ENCODE data around the gene PGAP1. TPM values are rescaled to one million over a fixed set of nuclear protein-coding genes. Genes with fewer than 3 reads are reported as not detected.
A peak's percentile ranks its signal among the peaks of the same experiment; 100 is the strongest.

Gene PGAP1
- total RNA-seq, 5 donors from 2014 or later (not counting 1 experiment from before 2014, with no cell fraction given): 10.8 to 17.4 (median 13.9) TPM

DNA sequence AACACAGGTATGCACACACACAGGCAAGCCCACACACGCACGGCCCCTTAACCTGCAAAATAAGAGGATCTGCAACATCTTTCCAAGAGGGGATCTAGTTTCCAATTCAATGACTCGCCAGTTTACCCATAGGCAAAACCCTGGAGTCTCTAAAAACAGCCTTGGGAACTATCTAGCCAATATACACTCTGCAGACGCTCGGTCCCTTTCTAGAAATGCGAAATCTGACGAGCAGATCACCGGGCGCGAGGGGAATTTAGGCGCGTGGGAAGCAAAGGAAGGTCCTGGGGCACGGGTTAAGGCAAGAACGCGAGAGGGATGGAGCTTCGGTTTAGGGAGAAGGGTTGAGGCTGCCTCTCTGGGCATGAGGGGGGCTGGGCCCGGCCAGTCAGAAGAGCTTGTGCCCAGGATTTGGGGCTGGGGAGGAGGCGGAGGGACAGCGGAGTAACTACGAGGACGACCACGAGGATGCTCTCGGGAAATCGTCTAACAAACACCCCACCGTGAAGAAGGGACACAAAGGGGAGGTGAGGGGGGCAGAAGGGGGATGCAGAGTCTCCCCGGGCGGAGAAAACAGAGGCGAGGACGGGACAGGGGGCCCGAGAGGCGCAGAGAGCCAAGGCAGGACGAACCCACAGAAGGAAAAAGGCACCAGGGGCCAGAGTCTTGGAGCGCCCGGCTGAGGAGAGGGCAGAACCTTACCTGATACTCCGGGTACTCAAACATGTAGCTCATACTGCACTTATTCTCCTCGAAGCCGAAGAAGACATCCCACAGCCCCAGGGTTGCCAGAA is 542 bp downstream of the PGAP1 start:
- Histone ChIP-seq H3K36me3 (ENCODE audit: control insufficient read depth in 2 of 2, extremely low read depth in 1 of 2, insufficient read depth in 1 of 2, low read length in 1 of 2) (no peaks in the 10 kb centered on the region), H3K4me3 (ENCODE audit: control insufficient read depth in 1 of 2, extremely low read depth in 1 of 2, low read length in 1 of 2) (peak overlapping the region; percentile 97 to 98), H3K27me3 (replicated peaks in 1 of 2; ENCODE audit: control insufficient read depth in 2 of 2, extremely low read depth in 1 of 2, insufficient read depth in 2 of 2, low read length in 1 of 2) (no peaks in the 10 kb centered on the region), H3K4me1 (ENCODE audit: control insufficient read depth in 1 of 2, extremely low read depth in 1 of 2, insufficient read depth in 2 of 2, low read length in 2 of 2) (peaks cover 14 to 18% of the 10 kb centered on the region in 2 experiments), H3K9me3 (no peaks in the 10 kb centered on the region), H3K27ac (ENCODE audit: low read length) (peak overlapping the region; percentile 20)
- no peaks in the 10 kb centered on the region for H3K36me3 Mint-ChIP-seq
- POLR2A ChIA-PET: interaction anchor here (0.6 to 0.8 kb wide), 3 partner anchors 62 to 829 kb away, joined by 3 to 6 read pairs (median 4); no protein-coding TSS in a partner anchor
- no peaks in the 10 kb centered on the region for H3K9me3 Mint-ChIP-seq
- CTCF ChIA-PET: no interaction called here
- H3K4me3 Mint-ChIP-seq: peak overlapping the region; percentile 96 to 100 (median 96)
- peak; percentile 16 to 45 (median 34) for ATAC-seq (replicated peaks in 1 of 4)
- peaks cover 43 to 55% (median 50%) of the 10 kb centered on the region in 3 donors for H3K4me1 Mint-ChIP-seq
- under 1% methylated on average over 23 of the region's 37 CpGs for WGBS (ENCODE audit: insufficient coverage)
- peak in 9 of 35 experiments; percentile 6 to 36 (median 8) for DNase-seq
- H3K27ac Mint-ChIP-seq: peak overlapping the region; percentile 89 to 91
- no peaks in the 10 kb centered on the region for H3K27me3 Mint-ChIP-seq

GRCh38 chr2:196925051-196925767 is 1.3 kb downstream of the PGAP1 start:
- WGBS (ENCODE audit: insufficient coverage): 20% methylated on average over 1 of the region's 11 CpGs

DNA sequence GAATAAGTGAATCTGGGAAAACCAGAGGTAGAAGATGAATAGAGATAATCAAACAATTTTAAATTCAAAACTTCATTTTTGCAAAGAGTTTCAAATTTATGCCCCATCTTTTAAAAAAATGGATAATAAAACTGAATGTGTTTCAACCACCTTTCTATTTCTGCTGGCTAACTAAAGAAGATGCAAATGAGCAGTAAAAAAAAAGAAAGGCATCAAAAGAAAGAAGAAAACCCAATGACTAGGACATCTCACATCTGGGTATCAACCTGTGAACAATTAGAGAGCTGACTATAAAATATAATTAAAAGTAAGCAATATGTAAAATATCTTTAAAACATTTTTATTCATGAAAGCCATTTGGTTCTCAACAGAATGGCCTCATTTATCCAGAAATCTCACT is 2.5 kb downstream of the PGAP1 start:
- peaks cover 52 to 67% (median 59%) of the 10 kb centered on the region in 3 donors for H3K4me1 Mint-ChIP-seq
- H3K4me3 ChIP-seq (ENCODE audit: control insufficient read depth in 1 of 2, extremely low read depth in 1 of 2, low read length in 1 of 2): no peak overlapping the region
- ATAC-seq (replicated peaks in 1 of 4) (no peak), DNase-seq (no peak)
- H3K36me3 ChIP-seq (ENCODE audit: control insufficient read depth in 2 of 2, extremely low read depth in 1 of 2, insufficient read depth in 1 of 2, low read length in 1 of 2): no peaks in the 10 kb centered on the region
- H3K27me3 Mint-ChIP-seq: no peaks in the 10 kb centered on the region
- H3K9me3 Mint-ChIP-seq: no peaks in the 10 kb centered on the region
- POLR2A ChIA-PET: no interaction called here
- H3K27ac ChIP-seq (ENCODE audit: low read length): no peak overlapping the region
- H3K27ac Mint-ChIP-seq: no peak overlapping the region
- peak overlapping the region; percentile 48 to 100 (median 96) for H3K4me3 Mint-ChIP-seq
- peaks cover 14 to 18% of the 10 kb centered on the region in 2 experiments for H3K4me1 ChIP-seq (ENCODE audit: control insufficient read depth in 1 of 2, extremely low read depth in 1 of 2, insufficient read depth in 2 of 2, low read length in 2 of 2)
- H3K9me3 ChIP-seq: no peaks in the 10 kb centered on the region
- no peaks in the 10 kb centered on the region for H3K27me3 ChIP-seq (replicated peaks in 1 of 2; ENCODE audit: control insufficient read depth in 2 of 2, extremely low read depth in 1 of 2, insufficient read depth in 2 of 2, low read length in 1 of 2)
- peaks cover 6% of the 10 kb centered on the region for H3K36me3 Mint-ChIP-seq
- CTCF ChIA-PET: interaction anchor here in 1 of 2 donors (0.6 to 1.2 kb wide), 2 partner anchors 81 to 1390 kb away, joined by 3 read pairs; no protein-coding TSS in a partner anchor

More at GRCh38 chr2:196925051-196925767, 1.3 kb downstream of the PGAP1 start:
- no peaks in the 10 kb centered on the region for H3K27me3 Mint-ChIP-seq
- H3K4me1 Mint-ChIP-seq: peaks cover 47 to 60% (median 54%) of the 10 kb centered on the region in 3 donors
- no peak for DNase-seq
- Histone ChIP-seq H3K9me3 (no peaks in the 10 kb centered on the region), H3K4me3 (ENCODE audit: control insufficient read depth in 1 of 2, extremely low read depth in 1 of 2, low read length in 1 of 2) (peak overlapping the region; percentile 97 to 98), H3K4me1 (ENCODE audit: control insufficient read depth in 1 of 2, extremely low read depth in 1 of 2, insufficient read depth in 2 of 2, low read length in 2 of 2) (peaks cover 14 to 18% of the 10 kb centered on the region in 2 experiments), H3K27ac (ENCODE audit: low read length) (no peak overlapping the region), H3K36me3 (ENCODE audit: control insufficient read depth in 2 of 2, extremely low read depth in 1 of 2, insufficient read depth in 1 of 2, low read length in 1 of 2) (no peaks in the 10 kb centered on the region), H3K27me3 (replicated peaks in 1 of 2; ENCODE audit: control insufficient read depth in 2 of 2, extremely low read depth in 1 of 2, insufficient read depth in 2 of 2, low read length in 1 of 2) (no peaks in the 10 kb centered on the region)
- ChIA-PET POLR2A (interaction anchor here in 1 of 2 donors (0.5 kb wide), 1 partner anchor 14 kb away, joined by 5 read pairs; no protein-coding TSS in a partner anchor), CTCF (interaction anchor here in 1 of 2 donors (0.6 kb wide), 1 partner anchor 432 kb away, joined by 3 read pairs; no protein-coding TSS in a partner anchor)
- H3K4me3 Mint-ChIP-seq: peak overlapping the region; percentile 96 to 100 (median 96)
- no peaks in the 10 kb centered on the region for H3K36me3 Mint-ChIP-seq
- H3K9me3 Mint-ChIP-seq: no peaks in the 10 kb centered on the region
- ATAC-seq (replicated peaks in 1 of 4): no peak
- H3K27ac Mint-ChIP-seq: peak overlapping the region; percentile 89 to 91

GRCh38 chr2:196918927-196919326 is 7.6 kb downstream of the PGAP1 start:
- ChIA-PET CTCF (no interaction called here), POLR2A (no interaction called here)
- H3K36me3 Mint-ChIP-seq: peaks cover 28% of the 10 kb centered on the region
- no peak overlapping the region for H3K4me3 Mint-ChIP-seq
- peaks cover 0 to 4% (median 3%) of the 10 kb centered on the region in 3 donors for H3K9me3 Mint-ChIP-seq
- Histone ChIP-seq H3K27me3 (replicated peaks in 1 of 2; ENCODE audit: control insufficient read depth in 2 of 2, extremely low read depth in 1 of 2, insufficient read depth in 2 of 2, low read length in 1 of 2) (no peaks in the 10 kb centered on the region), H3K27ac (ENCODE audit: low read length) (no peak overlapping the region), H3K4me3 (ENCODE audit: control insufficient read depth in 1 of 2, extremely low read depth in 1 of 2, low read length in 1 of 2) (no peak overlapping the region), H3K36me3 (ENCODE audit: control insufficient read depth in 2 of 2, extremely low read depth in 1 of 2, insufficient read depth in 1 of 2, low read length in 1 of 2) (no peaks in the 10 kb centered on the region), H3K9me3 (no peaks in the 10 kb centered on the region), H3K4me1 (ENCODE audit: control insufficient read depth in 1 of 2, extremely low read depth in 1 of 2, insufficient read depth in 2 of 2, low read length in 2 of 2) (peaks cover 11 to 16% of the 10 kb centered on the region in 2 experiments)
- 100% methylated on average over 3 of the region's 3 CpGs for WGBS (ENCODE audit: insufficient coverage)
- H3K27me3 Mint-ChIP-seq: no peaks in the 10 kb centered on the region
- H3K4me1 Mint-ChIP-seq: peaks cover 57 to 62% (median 60%) of the 10 kb centered on the region in 3 donors
- DNase-seq (no peak), ATAC-seq (replicated peaks in 1 of 4) (no peak)
- H3K27ac Mint-ChIP-seq: peak overlapping the region; percentile 18 to 63

DNA sequence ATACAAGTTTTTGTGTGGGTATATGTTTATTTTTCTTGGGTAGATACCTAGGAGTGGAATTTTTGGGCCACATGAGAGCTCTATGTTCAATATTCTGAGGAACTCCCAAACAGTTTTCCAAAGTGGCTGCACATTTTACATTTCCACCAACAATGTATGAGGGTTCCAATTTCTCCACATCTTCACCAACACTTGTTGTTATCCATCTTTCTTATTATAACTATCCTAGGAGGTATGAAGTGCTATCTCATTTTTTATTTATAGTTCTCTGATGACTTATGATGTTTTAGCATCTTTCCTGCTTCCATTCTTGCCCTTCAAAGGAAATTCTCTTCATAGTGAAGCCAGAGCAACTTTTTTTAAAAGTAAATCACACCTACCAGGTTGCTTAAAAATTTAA is 8.7 kb downstream of the PGAP1 start:
- peaks cover 11 to 16% of the 10 kb centered on the region in 2 experiments for H3K4me1 ChIP-seq (ENCODE audit: control insufficient read depth in 1 of 2, extremely low read depth in 1 of 2, insufficient read depth in 2 of 2, low read length in 2 of 2)
- Mint-ChIP-seq H3K4me3 (no peak overlapping the region), H3K36me3 (peaks cover 37% of the 10 kb centered on the region), H3K27ac (no peak overlapping the region), H3K27me3 (no peaks in the 10 kb centered on the region), H3K4me1 (peaks cover 48 to 53% (median 52%) of the 10 kb centered on the region in 3 donors), H3K9me3 (peaks cover 0 to 4% (median 3%) of the 10 kb centered on the region in 3 donors)
- H3K36me3 ChIP-seq (ENCODE audit: control insufficient read depth in 2 of 2, extremely low read depth in 1 of 2, insufficient read depth in 1 of 2, low read length in 1 of 2): no peaks in the 10 kb centered on the region
- ChIA-PET POLR2A (interaction anchor here in 1 of 2 donors (0.6 kb wide), 1 partner anchor 9 kb away, joined by 5 read pairs; no protein-coding TSS in a partner anchor), CTCF (no interaction called here)
- H3K9me3 ChIP-seq: no peaks in the 10 kb centered on the region
- H3K27me3 ChIP-seq (replicated peaks in 1 of 2; ENCODE audit: control insufficient read depth in 2 of 2, extremely low read depth in 1 of 2, insufficient read depth in 2 of 2, low read length in 1 of 2): no peaks in the 10 kb centered on the region
- no peak overlapping the region for H3K27ac ChIP-seq (ENCODE audit: low read length)
- ATAC-seq (replicated peaks in 1 of 4): no peak
- DNase-seq: no peak
- no peak overlapping the region for H3K4me3 ChIP-seq (ENCODE audit: control insufficient read depth in 1 of 2, extremely low read depth in 1 of 2, low read length in 1 of 2)
